CD4-positive, alpha-beta T cell treated with Interleukin-21 for 1 hour (primary cell): Measurements from ENCODE around the gene PARD6B.
A peak's percentile ranks its signal among the peaks of the same experiment; 100 is the strongest.
"Not testable (repeated sequence)": the region's sequence is repeated elsewhere in the genome, so short reads cannot be mapped to it uniquely, and the experiment has no call there.

Experiments
- DNase-seq: peaks from one replicate; pipeline ENCODE4 v3.0.0-alpha.2; 2020

PARD6B gene

GRCh38 chr20:50800986-50801746 is 69.8 kb downstream of the PARD6B start:
- not testable (repeated sequence) for DNase-seq

DNA sequence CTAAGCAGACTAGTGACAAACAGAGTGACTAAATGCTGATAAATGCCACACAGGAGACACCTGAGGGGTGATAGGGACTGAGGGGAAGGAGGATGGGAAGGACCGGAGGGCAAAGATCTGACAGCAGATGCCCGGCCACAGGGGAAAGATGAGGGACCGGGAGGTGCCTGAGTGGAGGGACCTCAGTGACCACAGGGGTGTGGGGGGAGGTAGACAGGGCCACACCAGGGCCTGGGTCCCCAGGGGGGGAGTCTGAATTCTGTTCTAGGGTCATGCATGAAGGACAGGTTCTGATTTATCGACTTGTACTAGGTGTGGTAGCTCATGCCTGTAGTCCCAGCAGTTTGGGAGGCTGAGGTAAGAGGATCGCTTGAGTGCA is 70.4 kb downstream of the PARD6B start:
- no peak for DNase-seq

DNA sequence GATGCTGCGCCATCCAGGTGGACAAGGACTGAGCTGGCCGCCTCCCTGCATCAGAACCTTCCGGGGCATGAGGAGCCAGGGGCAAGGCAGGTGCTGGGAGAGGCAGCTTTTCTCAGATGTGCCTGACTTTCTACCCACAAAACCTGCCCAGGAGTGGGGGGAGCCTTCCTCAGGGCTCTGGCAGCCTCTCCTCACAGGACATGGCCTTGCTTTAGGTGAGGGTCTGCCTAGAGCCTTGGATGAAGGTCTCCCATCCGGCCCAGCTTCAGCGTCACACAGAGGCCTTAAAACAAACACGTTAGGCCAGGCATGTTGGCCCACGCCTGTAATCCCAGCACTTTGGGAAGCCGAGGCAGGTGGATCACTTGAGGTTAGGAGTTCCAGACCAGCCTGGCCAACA is 70.9 kb downstream of the PARD6B start:
- DNase-seq, result no peak

DNA sequence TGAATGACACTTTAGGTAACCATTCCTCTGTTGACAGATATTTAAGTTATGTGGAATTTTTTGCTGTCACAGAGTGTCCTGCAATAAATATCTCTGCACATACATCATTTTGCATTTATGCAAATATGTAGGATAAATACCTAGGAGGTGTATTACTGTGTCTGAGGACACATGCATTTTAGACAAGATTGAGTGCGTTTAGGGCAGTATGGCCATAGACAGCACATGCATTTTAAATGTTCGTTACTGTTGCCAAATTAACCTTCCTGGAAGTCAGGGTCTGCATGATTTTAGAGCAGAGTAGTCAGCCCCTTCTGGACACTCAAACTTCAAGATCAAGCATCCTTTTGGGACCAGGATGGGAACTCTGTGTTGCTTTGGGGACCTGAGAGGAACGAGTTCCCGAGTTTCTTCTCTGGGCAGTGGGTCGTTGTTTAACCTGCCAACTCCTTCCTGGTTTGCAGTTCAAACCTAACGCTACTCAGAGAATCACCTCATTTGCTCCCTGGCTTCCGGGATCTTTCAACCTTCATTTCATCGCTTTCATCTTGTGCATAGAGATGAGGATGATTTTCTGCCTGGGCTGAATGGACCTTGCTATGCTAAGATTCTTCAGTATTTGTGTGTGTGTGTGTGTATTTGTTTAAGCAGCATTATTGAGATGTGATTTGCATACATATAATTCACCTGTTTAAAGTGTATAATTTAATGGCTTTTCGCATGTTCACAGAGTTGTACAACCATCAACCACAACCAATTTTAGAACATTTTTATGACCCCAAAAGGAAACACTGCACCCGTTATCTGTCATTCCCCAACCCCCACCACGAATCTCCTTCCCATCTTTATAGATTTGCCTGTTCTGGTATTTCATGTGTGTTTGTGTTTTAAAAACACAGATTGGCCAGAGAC is 73.3 kb downstream of the PARD6B start:
- peak; percentile 38 for DNase-seq

DNA sequence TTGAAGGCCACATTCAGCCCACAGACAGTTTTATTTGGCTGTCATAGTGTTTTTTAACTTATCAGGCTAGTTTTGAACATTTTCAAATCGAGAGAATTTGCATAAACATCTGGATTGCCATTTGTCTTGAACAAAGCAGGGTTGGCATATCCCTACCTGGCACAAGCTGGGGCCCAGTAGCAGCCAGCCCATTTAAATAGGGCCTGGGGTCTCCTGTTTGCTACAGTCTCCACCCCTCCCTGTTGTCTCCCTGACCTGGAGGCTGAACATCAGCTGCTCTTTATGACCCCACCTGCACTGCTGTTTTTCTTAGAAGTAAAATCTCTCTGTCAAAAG is 73.9 kb downstream of the PARD6B start:
- DNase-seq, result no peak

GRCh38 chr20:50806126-50806768 is 74.9 kb downstream of the PARD6B start:
- no peak for DNase-seq
